NK-92 treated with Interleukin-12 subunit alpha and Interleukin-12 subunit beta, amount 100 ng/mL, for 24 hours (cell line): ENCODE measurements around the gene RBM19.

ENCODE experiments used
- DNase-seq: peaks from one replicate; lab custom pipeline; 2025; lab: John Stamatoyannopoulos, UW

Gene RBM19

GRCh38 chr12:113778432-113779132 is 187.5 kb downstream of the RBM19 start:
- DNase-seq = no peak

GRCh38 chr12:113777751-113778150 is 188.4 kb downstream of the RBM19 start:
- no peak for DNase-seq

- no peak for DNase-seq
These were observed 189.6 kb downstream of the RBM19 start for GRCh38 chr12:113776536-113776935.

GRCh38 chr12:113774526-113774925 is 191.6 kb downstream of the RBM19 start:
- DNase-seq = no peak

GRCh38 chr12:113772505-113773030 is 193.6 kb downstream of the RBM19 start:
- no peak for DNase-seq

GRCh38 chr12:113770389-113770865 is 195.7 kb downstream of the RBM19 start:
- DNase-seq = no peak

GRCh38 chr12:113769305-113769704 is 196.8 kb downstream of the RBM19 start:
- DNase-seq = no peak

- DNase-seq = no peak
These were observed 197.3 kb downstream of the RBM19 start for GRCh38 chr12:113768850-113769249.

- no peak for DNase-seq
These were observed 198.9 kb downstream of the RBM19 start for GRCh38 chr12:113766879-113767878.
